GM23248 (cell line): ENCODE results near the gene AFF3.

Experiments
- EZH2 ChIP-seq: fragments of 200-600 bp; sonication (generic); IDR thresholded peaks from 2 replicates; pipeline ENCODE4 v1.6.1; 2018; ENCODE audit warnings: antibody characterized with exemption, mild to moderate bottlenecking; ENCODE audit not compliant: insufficient read depth, poor library complexity, severe bottlenecking
- EZH2phosphoT487 ChIP-seq: fragments of 200-600 bp; sonication (generic); IDR thresholded peaks from 2 replicates; pipeline ENCODE4 v1.6.1; 2018; ENCODE audit warnings: antibody characterized with exemption, moderate library complexity, mild to moderate bottlenecking, low read depth; ENCODE audit not compliant: insufficient read depth

DNA sequence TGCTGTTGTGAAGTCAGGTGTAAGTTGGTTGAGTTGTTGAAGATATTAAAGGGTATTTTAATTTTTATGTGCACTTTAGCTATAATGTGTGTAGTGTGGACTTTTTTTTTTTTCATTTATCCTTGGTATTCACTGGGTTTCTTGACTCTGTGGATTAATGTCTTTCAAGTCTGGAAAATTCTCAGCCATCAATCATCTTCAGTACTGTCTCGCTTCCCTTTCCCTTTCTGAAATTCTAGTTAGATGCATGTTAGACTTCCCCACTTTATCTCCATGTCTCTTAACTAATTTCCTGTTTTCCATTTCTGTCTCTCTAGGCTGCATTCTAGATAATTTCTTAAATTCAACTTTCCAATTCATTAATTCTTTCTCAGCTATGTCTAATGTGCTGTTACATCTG, 404.9 kb downstream of the AFF3 start:
- no peak for TF ChIP-seq EZH2
- TF ChIP-seq EZH2phosphoT487, result no peak
